ENCODE measurements around the gene MTNR1B.

MTNR1B gene

DNA sequence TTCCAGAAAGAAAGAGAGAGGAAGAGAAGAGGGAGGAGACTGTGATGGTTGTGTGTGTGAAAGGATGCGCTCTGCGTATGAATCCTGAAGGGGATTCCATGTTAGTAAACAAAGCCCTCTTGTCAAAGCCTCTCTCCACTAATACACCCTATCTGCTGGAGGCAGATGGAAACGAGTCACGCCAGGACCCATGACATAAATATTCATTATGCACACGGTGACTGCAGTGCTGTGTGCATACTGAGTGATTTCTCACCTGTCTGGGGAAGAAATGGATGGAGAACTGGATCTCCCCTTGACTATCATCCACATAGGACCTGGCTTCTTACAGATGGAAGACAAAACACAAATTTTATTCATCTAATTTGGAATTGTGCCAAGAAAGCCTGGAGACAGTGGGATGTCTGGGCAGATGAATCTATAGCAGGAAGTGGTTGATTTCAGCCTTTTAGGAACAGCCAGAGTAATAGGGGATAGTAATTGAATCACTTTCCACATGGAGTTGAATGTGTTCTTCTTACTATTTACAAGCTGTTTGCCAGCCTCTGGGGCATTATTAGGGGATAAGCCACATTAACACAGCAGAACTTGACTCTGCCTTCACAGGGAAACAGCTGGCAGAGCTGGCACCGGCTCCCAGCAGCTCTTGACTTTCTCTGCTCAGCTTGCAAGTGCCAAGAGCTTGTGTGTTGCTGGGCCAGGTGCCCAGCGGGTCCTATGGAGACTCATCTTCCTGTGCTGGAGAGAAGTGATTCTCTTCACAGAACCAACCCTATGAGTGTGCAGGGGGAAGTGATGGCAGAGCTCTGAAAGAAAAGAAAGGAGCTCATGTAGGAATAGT lies 9.0 kb downstream of the MTNR1B start:
- no peak for DNase-seq

DNA sequence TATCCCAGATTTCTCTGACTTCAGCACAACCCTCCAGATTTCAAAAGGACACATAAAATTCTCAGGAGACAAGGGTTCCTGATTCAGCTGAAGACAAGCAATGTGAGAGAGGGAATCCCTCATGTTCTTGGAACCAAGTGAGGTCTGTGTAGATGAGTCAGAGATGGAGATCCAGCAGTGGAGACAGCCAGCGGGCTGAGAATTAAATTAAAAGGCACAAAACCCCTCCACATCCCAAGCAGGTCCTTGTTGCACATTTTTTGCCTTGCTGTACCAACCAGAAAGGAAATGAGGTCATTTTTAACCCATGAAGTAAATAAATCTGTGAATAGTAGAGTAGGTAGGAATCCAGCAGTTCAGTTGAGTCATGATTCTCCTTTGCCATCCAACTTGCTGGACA lies 9.7 kb downstream of the MTNR1B start:
- no peak for DNase-seq

DNA sequence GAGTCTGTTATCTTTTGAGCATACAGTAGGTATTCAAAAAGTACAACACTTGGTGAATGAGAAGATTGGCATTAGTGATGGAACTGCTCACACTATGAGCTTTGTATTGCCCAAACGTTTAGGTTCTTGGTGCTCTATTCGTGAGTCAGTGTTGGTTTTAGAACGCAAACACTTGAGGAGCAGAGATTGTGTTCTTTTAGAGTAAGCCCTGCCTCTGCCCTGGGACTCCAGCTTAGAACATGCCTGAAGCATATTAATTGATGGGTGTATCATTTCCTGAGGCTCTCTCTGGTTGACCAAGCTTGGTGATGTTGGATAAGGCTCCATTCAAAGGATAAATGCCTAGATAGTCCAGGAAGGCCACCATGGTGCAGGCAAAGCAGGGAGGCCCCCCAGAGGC lies 10.9 kb downstream of the MTNR1B start:
- DNase-seq: no peak

DNA sequence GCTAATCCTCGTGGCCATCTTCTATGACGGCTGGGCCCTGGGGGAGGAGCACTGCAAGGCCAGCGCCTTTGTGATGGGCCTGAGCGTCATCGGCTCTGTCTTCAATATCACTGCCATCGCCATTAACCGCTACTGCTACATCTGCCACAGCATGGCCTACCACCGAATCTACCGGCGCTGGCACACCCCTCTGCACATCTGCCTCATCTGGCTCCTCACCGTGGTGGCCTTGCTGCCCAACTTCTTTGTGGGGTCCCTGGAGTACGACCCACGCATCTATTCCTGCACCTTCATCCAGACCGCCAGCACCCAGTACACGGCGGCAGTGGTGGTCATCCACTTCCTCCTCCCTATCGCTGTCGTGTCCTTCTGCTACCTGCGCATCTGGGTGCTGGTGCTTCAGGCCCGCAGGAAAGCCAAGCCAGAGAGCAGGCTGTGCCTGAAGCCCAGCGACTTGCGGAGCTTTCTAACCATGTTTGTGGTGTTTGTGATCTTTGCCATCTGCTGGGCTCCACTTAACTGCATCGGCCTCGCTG lies 12.1 kb downstream of the MTNR1B start:
- DNase-seq: no peak

DNA sequence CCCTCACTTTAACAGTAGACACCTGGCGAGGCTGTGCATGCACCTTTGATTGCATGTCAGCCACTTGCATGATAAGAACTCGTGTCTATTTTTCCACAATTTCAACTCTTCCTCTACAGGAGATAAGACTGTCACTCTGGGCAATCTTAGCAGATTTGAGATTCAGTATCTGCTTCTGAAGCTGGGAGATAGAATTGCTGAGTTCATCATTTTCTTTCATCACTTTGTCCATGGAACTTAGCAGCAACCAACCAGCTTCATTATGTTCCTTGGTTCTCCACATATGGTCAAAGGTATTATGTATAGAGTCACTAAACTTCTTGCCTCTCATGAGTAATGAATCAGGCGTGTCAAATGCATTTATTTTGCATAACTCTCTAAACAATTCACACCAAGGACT lies 17.1 kb downstream of the MTNR1B start:
- DNase-seq: no peak

DNA sequence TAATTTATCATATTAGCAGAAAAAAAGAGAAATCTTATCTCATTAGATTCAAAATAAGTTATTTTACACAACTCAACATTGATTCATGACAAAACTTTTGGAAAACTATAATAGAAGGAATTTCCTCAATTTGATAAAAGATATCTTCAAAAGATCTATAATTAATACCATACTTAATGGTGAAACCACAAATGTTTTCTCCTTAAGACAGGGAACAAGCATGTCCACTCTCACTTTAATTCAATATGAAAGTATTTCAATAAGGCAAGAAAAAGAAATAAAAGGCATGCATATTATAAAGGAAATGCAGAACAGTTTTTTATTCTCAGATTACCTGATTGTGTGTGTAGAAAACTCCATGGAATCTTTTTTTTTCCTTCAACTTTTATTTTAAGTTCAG lies 23.6 kb downstream of the MTNR1B start:
- DNase-seq: no peak

DNA sequence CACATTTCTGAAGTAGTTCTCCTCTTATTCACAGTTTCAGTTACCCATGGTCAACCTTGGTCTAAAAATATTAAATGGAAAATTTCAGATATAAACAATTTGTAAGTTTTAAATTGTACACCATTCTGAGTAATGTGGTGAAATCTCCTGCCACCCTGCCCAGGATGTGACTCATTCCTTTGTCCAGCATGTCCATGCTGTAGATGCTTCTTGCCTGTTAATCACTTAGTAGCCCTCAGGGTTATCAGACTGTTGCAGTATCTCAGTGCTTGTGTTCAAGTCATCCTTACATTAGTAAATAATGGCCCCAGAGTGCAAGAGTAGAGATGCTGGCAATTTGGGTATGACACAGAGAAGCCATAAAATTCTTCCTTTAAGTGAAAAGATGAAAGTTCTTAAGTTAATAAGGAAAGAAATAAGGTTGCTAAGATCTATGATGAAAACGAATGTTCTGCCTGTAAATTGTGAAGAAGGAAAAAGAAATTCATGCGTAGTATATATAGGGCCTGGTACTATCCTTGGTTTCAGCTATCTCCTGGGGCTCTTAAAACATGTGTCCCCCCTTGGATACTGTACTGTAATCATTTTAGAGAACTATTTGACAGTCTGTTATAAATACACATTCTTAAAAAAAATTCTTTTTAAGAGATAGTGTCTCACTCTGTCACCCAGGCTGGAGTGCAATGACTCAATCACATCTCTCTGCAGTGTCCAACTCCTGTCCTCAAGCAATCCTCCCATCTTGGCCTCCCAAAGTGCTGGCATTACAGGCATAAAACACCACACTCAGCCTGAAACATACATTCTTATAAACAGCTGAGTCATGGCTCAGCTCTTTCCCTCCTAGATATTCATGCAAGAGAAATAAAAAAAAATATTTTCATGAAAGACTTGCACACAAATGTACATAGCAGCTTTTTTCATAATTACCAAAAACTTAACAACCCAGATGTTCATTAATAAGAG lies 31.3 kb downstream of the MTNR1B start:
- no peak for DNase-seq

DNA sequence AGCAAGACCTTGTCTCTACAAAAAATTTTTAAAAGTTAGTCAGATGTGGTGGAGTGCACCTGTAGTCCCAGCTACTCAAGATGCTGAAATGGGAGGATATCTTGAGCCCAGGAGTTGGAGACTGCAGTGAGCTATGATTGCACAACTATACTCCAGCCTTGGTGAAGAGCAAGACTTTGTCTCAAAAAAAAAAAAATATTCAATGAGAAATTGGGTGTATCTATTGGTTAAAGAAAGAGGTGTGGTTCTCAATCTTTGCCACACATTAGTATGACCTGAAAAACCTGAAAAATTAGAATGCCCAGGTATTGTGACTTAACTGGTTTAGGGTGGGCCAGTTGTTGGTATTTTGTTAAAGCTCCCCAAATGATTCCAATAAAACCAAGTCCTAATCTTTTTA lies 32.4 kb downstream of the MTNR1B start:
- no peak for DNase-seq

DNA sequence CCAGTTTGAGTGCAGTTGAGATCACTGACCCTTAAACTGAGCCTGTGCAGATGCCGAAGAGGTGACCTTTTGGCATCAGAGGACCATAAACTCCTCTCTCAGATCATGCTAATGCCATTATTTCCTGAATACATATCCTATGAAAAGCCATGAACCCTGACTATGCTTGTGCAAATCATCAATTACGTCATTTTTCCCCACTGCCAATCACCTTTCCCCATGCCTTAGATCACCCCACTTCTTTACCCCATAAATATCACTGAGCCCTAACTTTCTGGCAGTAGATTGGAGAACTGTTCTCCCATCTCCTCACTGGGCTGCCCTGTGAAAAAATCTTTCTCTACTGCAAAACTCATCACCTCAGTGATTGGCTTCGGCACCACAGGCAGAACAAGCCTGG lies 32.9 kb downstream of the MTNR1B start:
- DNase-seq: no peak

GRCh38 chr11:93005239-93005638 lies 35.8 kb downstream of the MTNR1B start:
- DNase-seq: no peak

DNA sequence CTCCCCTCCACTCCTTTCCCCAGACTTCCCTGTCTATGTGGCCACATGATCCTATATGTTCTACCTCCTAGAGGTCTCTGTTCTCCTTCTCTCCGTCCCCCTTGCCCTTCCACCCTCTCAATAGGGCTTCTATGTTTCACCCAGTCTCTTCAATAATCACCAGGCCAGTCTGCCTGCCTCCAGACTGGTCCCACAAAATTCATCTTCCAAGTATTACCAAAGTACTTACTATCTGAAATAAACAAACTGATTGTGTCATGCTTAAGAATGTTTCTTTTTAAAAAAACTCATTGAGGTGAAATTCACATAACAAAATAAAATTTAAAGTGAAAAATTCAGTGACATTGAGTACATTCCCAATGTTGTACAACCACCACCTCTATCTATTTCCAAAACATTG lies 44.2 kb downstream of the MTNR1B start:
- DNase-seq: no peak

GRCh38 chr11:93016595-93016994 lies 47.1 kb downstream of the MTNR1B start:
- DNase-seq: no peak

- DNase-seq: no peak
Measured at GRCh38 chr11:93017821-93018690, 48.6 kb downstream of the MTNR1B start.

- no peak for DNase-seq
Measured at GRCh38 chr11:93020248-93021046, 51.0 kb downstream of the MTNR1B start.

DNA sequence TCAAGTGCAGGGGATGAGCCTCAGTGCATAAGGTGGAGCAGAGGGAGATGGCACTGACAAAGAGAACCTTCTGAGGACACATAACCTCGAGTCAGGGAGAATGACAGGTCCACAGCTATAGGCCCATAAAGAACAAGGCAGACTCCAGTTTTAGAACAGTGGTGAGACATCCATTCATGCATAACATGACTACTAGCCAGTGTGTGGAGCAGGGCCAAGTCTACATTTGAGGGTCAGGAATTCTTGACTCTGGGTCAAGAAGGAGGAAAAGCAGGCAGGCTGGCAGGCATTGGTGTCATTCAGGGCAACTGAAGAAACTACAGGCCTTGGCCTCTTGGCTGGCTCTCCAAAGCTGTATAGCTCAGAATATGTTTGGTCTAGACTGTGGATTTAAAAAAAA lies 54.9 kb downstream of the MTNR1B start:
- no peak for DNase-seq

DNA sequence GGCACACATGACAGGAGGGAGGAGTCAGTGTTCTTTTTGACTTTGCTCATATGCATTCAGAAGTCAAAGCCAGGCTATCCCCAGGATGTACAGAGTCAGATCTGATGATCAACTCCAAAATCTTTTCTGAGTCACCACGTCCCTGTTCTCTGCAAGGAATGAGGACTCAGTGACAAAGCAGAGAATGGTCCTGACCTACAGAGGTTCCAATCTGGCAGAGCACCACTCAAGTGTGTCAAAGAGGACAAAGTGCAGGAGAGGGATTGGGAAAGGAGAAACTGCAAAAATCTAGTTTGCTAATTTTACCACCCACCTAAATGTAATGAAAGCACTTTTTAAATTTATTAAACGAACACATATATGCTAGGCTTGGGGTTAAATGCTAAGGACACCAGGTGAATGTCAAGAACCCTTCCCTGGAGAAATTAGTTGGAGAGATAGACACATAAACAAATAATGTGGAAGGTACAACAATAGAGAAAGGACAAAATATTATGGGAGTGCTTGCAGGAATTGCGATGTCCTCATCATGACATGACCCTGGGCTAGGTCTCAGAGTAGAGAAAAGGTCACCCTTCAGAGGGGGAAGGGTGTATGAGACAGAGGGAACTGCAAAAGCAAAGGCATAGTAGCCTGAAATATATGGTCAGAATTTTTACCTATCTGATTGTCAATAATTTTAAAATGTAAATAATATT lies 56.3 kb downstream of the MTNR1B start:
- no peak for DNase-seq

DNA sequence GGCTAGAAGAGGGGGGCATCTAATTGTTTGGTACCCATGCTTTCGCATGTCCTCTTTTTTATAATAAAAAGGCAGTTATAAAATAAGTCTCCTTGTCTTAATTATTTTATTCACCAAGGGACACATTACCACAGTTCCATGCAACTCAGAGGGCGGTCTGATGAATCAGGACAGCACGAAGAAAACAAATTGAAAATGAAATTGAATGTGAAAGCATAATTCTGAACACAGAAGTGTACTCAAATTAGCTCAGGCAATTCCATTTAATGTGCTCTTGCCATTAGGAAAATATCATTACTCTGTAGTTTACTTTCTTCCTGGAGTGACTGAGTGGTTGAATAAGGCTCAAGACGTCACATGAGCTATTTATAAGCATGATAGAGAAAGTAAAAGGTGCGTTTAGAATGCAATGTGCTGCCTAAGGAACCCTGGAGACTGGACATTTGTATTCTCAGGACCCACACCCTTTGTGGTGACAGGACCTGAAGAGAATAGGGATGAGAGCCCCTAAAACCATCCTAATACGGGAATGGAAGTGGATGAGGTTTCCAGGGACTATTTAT lies 59.6 kb downstream of the MTNR1B start:
- DNase-seq: no peak

DNA sequence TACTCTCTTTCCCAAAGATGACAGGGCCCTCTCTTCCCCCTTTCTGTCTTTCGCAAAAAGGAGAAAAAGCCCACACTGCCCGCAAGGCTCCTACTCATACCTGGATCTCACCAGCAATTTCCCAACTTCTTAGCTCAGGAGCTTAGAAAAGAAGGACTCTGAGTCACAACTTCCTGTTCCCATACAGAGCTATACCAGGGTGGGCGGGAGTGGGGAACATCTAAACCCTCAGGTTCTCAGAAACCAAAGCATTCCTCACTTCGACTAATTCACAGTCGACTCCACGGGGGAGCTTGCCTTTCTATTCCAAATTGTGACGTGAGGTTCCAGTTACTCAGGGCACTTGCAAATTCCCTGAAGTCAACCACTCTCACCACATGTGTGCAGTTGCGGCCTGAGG lies 61.9 kb downstream of the MTNR1B start:
- peak in 1 of 2 experiments; percentile 18 for DNase-seq
